Heart right ventricle (tissue), 16 donors: ENCODE data around the gene DENND1A. TPM values are rescaled to one million over a fixed set of nuclear protein-coding genes. Genes with fewer than 3 reads are reported as not detected.

Experiments used
- ATAC-seq, 8 donors: fragments of 200-7000 bp; cut with Tn5 transposase; one replicate each; pipeline ENCODE4 v1.9.1; 2020; ENCODE audit warnings: mild to moderate bottlenecking in 8 of 8, moderate library complexity in 8 of 8, moderate number of reproducible peaks in 1 of 8
- DNase-seq, 2 donors: peaks; one replicate each; pipeline ENCODE4 v3.0.0-alpha.2; 2020
- H3K27ac ChIP-seq, 10 donors: fragments of 200-600 bp; sonication (generic) in 2 of 10; one replicate each; pipeline versions ENCODE4 v1.5.0 to v1.8.0; 2020 to 2022; ENCODE audit warnings: mild to moderate bottlenecking in 3 of 10
- H3K27me3 ChIP-seq, 7 donors: fragments of 200-600 bp; one replicate each; pipeline ENCODE4 v1.8.0; 2021 to 2022; ENCODE audit warnings: mild to moderate bottlenecking in 2 of 7
- H3K36me3 ChIP-seq, 9 donors: fragments of 200-600 bp; sonication (generic) in 1 of 9; one replicate each; pipeline versions ENCODE4 v1.5.0 to v1.8.0; 2020 to 2022; ENCODE audit warnings: mild to moderate bottlenecking in 2 of 9
- H3K4me1 ChIP-seq, 9 donors: fragments of 200-600 bp; sonication (generic) in 1 of 9; one replicate each; pipeline versions ENCODE4 v1.5.0 to v1.8.0; 2020 to 2022; ENCODE audit warnings: mild to moderate bottlenecking in 4 of 9
- H3K4me3 ChIP-seq, 10 donors: fragments of 200-600 bp; sonication (generic) in 2 of 10; one replicate each; pipeline versions ENCODE4 v1.5.0 to v1.8.0; 2020 to 2022; ENCODE audit warnings: mild to moderate bottlenecking in 7 of 10, moderate library complexity in 2 of 10
- H3K9me3 ChIP-seq, 11 donors: fragments of 200-600 bp in 10 of 11; sonication (generic) in 2 of 11; one replicate each; pipeline versions ENCODE4 v1.5.0 to v1.8.0; 2013 to 2022; ENCODE audit warnings: mild to moderate bottlenecking in 2 of 11, control low read depth in 1 of 11, moderate library complexity in 1 of 11
- WGBS, 2 donors: extraction: QIAGEN DNeasy Blood & Tissue Kit; methylation state at CpG; one replicate each; pipeline ENCODE4 v1.1.7; 2013; ENCODE audit warnings: inconsistent platforms in 1 of 2; 5-methylcytosine and 5-hydroxymethylcytosine counted together
- intact Hi-C, 10 donors: fragments of 100-400 bp; cut with DNase I; formaldehyde crosslinking; loops; one replicate each; pipeline versions ENCODE4 v1.11.1 to v1.14.2; 2022
- polyA plus RNA-seq, 2 donors: library from polyadenylated mRNA; stranded (reverse); fragments of 200-250 nt; gene quantifications; one replicate each; pipeline ENCODE4 v1.2.3, GENCODE V29; 2013
- total RNA-seq, 10 donors: library from RNA; stranded (reverse); fragmentation: NEBNext Ultra II Directional in 3 of 10; extraction: Animal tissue kit (Norgen Biotek cat#: 25700) in 3 of 10; gene quantifications; one replicate each; pipeline versions ENCODE4 v1.2.1 to v1.2.4, GENCODE V29; 2021 to 2023
- TF ChIP-seq, protein P1 (sequence below), 9 donors: fragments of 200-600 bp; sonication (generic) in 2 of 9; IDR thresholded peaks; one replicate each; pipeline versions ENCODE4 v1.5.0 to v1.8.0; 2021 to 2022; ENCODE audit warnings: antibody characterized with exemption in 9 of 9, mild to moderate bottlenecking in 5 of 9, moderate library complexity in 1 of 9
- donor health status: Arrhythmogenic right ventricular cardiomyopathy.
- donor health status: ischemic (EF 13 %, LVEDD 7.1; RV severe dilation, severe dysfunction).
- donor health status: healthy with polysubstance abuse.
- donor health status: DM: no; HTN: yes; CAD: no.
- donor health status: DM: no; HTN: no; CAD: no.
- donor health status: ischemic (EF 25% LVEDD 6.9; RV normal size, moderate dysfunction).
- donor health status: ischemic (EF 25% LVEDD 5.7; RV mildly dilated, moderate dysfunction).
- donor health status: healthy.
- donor health status: DM: yes; HTN: yes; CAD: no.
- donor health status: Ischemic cardiomyopathy.
- donor health status: ischemic (EF 35%, LVEDD 5.7; RV mildly dilated, moderate dysfunction).
- donor health status: nonischemic (EF 11% LVEDD 7.7; RV severe dilation, severe dysfunction).
- donor health status: DM: yes; HTN: yes; CAD: no.
- donor health status: PGD.
- donor health status: ischemic (EF 29% LVEDD 5.4; RV normal size, mild dysfunction).
- donor health status: nonischemic (EF 23%, LVEDD 6.1; RV moderate dilation, normal function).

DENND1A gene
- total and polyA plus RNA-seq, 12 donors = 7.3 to 19.6 (median 12.2) TPM

GRCh38 chr9:123556464-123557435 is 373.2 kb downstream of the DENND1A start:
- TF ChIP-seq, protein P1, sequence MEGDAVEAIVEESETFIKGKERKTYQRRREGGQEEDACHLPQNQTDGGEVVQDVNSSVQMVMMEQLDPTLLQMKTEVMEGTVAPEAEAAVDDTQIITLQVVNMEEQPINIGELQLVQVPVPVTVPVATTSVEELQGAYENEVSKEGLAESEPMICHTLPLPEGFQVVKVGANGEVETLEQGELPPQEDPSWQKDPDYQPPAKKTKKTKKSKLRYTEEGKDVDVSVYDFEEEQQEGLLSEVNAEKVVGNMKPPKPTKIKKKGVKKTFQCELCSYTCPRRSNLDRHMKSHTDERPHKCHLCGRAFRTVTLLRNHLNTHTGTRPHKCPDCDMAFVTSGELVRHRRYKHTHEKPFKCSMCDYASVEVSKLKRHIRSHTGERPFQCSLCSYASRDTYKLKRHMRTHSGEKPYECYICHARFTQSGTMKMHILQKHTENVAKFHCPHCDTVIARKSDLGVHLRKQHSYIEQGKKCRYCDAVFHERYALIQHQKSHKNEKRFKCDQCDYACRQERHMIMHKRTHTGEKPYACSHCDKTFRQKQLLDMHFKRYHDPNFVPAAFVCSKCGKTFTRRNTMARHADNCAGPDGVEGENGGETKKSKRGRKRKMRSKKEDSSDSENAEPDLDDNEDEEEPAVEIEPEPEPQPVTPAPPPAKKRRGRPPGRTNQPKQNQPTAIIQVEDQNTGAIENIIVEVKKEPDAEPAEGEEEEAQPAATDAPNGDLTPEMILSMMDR (IDR thresholded peaks at IDR 0.05) = no peak
- H3K4me1 ChIP-seq = no peaks in the 10 kb centered on the region
- DNase-seq (no peak), ATAC-seq (no peak)
- H3K4me3 ChIP-seq = no peak overlapping the region
- no peaks in the 10 kb centered on the region for H3K27me3 ChIP-seq
- peaks cover 0 to 36% (median 5%) of the 10 kb centered on the region in 9 donors for H3K36me3 ChIP-seq
- no peak overlapping the region for H3K27ac ChIP-seq
- intact Hi-C loops = no loop called here
- 90 to 92% methylated on average over 22 of the region's 22 CpGs for WGBS, 2 donors
- no peaks in the 10 kb centered on the region for H3K9me3 ChIP-seq

- Histone ChIP-seq H3K36me3 (peaks cover 0 to 36% (median 5%) of the 10 kb centered on the region in 9 donors), H3K4me3 (no peak overlapping the region), H3K27ac (no peak overlapping the region), H3K27me3 (no peaks in the 10 kb centered on the region), H3K9me3 (no peaks in the 10 kb centered on the region), H3K4me1 (peaks cover 0 to 5% (median 0%) of the 10 kb centered on the region in 9 donors)
- DNase-seq = no peak
- TF ChIP-seq, protein P1 (IDR thresholded peaks at IDR 0.05) = no peak
- intact Hi-C loops = no loop called here
- ATAC-seq = peak in 5 of 8 donors; percentile 34 to 85 (median 65)
- 73 to 80% methylated on average over 3 of the region's 3 CpGs for WGBS, 2 donors
Observed at GRCh38 chr9:123555646-123556045, 374.3 kb downstream of the DENND1A start.

DNA sequence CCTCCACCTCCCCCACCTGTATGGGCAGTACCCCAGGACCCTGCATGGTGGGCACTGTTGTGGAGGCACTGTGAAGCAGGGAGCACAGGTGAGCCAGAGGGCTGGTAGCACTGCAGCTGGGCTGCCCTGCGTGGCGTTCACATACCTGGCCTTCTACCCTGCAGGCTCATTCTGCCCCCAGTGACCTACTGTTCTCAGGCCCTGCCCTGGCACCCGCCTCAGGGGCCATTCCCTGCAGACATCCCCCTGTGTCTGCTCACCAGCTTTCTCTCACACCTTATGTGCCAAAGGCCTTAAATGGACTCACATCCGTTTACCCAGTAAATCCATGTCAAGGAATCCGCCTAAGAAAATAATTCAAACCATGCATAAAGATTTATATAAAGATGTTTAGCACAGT is 377.4 kb downstream of the DENND1A start:
- Histone ChIP-seq H3K27ac (no peak overlapping the region), H3K27me3 (no peaks in the 10 kb centered on the region), H3K4me1 (peaks cover 0 to 27% (median 0%) of the 10 kb centered on the region in 9 donors), H3K36me3 (peaks cover 0 to 32% (median 4%) of the 10 kb centered on the region in 9 donors), H3K4me3 (no peak overlapping the region), H3K9me3 (no peaks in the 10 kb centered on the region)
- ATAC-seq (no peak), DNase-seq (no peak)
- intact Hi-C loops = no loop called here
- 97 to 98% methylated on average over 5 of the region's 5 CpGs for WGBS, 2 donors
- TF ChIP-seq, protein P1 (IDR thresholded peaks at IDR 0.05) = no peak

DNA sequence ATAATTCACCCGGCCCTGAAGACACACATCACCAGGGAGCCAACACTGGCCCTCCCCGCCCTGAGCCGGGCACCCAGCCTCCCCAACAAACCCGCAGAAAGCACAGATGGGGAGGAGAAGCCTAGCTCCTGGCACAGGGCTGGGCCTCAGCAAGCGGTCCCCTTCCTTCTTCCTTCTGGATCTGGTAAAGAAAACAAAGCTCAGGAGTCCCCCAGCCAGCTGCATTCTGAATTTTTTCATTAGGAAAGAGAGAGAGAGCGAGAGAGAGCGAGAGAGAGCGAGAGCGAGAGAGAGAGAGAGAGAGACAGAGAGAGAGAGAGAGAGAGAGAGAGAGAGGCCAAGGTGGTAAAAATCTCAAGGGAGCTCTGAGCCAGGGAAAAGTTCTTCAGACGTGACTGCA is 378.2 kb downstream of the DENND1A start:
- WGBS, 2 donors = 93 to 97% methylated on average over 10 of the region's 10 CpGs
- TF ChIP-seq, protein P1 (IDR thresholded peaks at IDR 0.05) = no peak
- Histone ChIP-seq H3K27me3 (no peaks in the 10 kb centered on the region), H3K27ac (no peak overlapping the region), H3K9me3 (no peaks in the 10 kb centered on the region), H3K4me1 (peaks cover 0 to 27% (median 0%) of the 10 kb centered on the region in 9 donors), H3K4me3 (no peak overlapping the region), H3K36me3 (peaks cover 0 to 24% (median 0%) of the 10 kb centered on the region in 9 donors)
- no peak for DNase-seq
- intact Hi-C loops = no loop called here
- no peak for ATAC-seq
